GM11168 (cell line): ENCODE data around the gene SNX21.
"Not testable (repeated sequence)": the region's sequence is repeated elsewhere in the genome, so short reads cannot be mapped to it uniquely, and the experiment has no call there.

Source experiments
- in situ Hi-C: fragments of 300-500 bp; cut with MboI; formaldehyde crosslinking; loops from one replicate; pipeline ENCODE4 v1.12.0; 2022; ENCODE audit warnings: low sequenced_read_pairs; ENCODE audit not compliant: unreplicated experiment

The SNX21 gene

DNA sequence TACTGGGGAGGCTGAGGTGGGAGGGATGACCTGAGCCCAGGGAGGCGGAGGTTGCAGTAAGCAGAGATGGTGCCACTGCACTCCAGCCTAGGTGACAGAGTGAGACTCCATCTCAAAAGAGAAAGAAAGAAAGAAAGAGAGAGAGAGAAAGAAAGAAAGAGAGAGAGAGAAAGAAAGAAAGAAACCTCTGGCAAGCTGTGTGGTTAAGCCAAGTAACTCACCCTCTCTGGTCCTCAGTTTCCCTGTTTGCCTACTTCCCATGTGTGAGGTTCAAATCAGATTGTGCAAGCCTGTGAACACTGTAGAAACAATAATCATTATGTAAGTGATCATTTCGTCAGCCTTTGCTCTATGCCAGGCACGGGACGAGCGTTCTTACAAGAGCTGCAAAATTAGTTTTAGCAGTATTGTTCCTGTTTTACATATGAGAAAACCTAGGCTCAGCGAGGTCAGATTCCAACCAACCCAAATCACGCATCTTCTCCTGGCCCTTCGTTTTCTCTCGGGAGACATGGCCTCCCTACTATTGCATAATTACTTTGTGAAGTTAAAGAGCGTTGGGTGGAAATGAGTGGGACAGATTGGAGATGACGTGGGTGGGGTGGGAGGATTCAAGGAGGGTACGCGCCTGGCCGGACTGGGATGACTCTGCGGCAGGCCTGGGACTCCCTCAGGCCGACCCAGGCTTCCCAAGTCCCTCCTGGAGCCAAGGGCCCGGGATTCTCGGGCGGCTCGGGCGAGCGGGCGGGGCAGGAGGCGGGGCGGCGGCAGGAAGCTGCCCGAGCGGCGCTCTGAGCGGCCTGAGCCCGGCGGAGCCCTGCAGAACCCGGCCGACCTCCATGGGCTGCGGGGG, at the start of gene SNX21:
TSS of gene SNX21 (plus strand) at position 770 of the 853 bp plus-strand sequence. CDS start 121 bp downstream, outside the sequence.
- in situ Hi-C loops = no loop called here

GRCh38 chr20:45788351-45788750, 45.2 kb upstream of the SNX21 start:
- in situ Hi-C loops = no loop called here

DNA sequence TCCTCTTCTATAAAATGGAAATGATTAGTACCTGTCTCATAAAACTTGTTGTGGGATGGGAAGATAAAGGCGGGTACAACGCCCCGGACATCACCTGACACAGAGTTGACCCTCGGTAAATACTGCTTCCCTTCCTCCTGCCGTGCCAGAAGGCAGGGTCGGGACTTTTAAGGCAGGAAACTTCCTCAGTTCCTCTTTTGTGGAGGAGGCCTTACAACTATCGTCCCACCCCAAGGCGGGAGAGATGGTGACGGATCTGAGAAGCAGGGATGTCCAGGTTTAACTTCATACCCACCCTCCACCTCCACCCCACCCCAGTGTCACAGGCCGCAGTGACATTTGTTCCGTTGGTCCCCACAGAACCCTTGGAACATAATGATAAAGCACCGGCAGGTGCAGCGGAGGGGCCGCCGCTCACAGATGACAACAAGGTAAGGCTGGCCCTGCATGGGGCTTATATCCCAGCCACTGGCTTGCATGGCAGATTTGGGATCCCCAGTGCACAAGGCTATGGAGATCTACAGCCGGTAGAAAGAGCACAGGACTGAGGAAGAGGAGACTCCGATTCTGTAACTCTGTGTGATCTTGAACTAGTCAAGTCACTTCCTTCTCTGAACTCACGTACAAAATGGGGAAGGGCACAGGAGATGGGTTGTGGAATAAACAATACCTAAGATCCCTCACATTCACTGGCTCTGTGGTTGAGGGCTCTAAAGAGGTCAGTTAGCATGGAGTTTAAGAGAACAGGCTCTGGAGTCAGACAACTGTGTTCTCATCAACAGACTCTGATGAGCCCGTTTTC, 41.1 kb upstream of the SNX21 start:
- in situ Hi-C loops = no loop called here

GRCh38 chr20:45796337-45797065, 37.1 kb upstream of the SNX21 start:
- in situ Hi-C loops = no loop called here

DNA sequence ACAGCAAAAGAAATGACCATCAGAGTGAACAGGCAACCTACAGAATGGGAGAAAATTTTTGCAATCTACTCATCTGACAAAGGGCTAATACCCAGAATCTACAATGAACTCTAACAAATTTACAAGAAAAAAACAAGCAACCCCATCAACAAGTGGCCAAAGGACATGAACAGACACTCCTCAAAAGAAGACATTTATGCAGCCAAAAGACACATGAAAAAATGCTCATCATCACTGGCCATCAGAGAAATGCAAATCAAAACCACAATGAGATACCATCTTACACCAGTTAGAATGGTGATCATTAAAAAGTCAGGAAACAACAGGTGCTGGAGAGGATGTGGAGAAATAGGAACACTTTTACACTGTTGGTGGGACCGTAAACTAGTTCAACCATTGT, 36.1 kb upstream of the SNX21 start:
- in situ Hi-C loops = not testable (repeated sequence)

- in situ Hi-C loops = not testable (repeated sequence)
Observed at GRCh38 chr20:45797955-45798354, 35.6 kb upstream of the SNX21 start.

DNA sequence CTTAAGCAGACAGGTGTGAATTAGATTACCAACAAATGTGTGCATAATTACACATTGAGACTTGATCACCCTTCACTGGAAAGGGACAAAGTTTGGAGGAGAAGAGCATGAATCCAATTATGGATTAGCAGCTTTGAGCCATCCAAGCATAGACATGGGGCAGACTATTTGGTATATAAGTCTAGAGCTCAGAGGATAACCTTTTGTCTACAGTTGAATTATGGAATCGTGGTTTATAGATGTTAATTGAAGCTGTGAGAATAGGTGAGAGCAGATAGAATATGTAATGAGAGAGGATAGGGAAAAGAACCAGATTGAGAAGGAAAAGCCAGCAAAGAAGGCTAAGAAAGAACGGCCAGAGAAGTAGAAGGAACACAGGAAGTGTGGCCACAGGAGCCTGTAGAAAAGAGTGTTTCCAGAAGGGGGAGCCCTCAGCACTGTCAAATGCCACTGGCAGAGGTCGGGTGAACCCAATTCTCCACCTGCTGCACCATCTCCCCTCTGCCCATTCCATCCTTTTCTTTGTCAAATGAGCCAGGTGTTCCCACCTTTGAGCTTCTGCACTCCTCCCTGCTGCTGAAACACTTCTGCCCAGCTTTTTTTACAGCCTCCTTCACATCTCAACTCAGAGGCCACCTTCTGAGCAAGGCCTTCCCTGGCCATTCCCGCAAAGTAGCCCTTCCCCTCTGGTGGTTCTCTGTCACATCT, 34.5 kb upstream of the SNX21 start:
- in situ Hi-C loops = no loop called here

GRCh38 chr20:45801851-45802250, 31.7 kb upstream of the SNX21 start:
- in situ Hi-C loops = no loop called here

DNA sequence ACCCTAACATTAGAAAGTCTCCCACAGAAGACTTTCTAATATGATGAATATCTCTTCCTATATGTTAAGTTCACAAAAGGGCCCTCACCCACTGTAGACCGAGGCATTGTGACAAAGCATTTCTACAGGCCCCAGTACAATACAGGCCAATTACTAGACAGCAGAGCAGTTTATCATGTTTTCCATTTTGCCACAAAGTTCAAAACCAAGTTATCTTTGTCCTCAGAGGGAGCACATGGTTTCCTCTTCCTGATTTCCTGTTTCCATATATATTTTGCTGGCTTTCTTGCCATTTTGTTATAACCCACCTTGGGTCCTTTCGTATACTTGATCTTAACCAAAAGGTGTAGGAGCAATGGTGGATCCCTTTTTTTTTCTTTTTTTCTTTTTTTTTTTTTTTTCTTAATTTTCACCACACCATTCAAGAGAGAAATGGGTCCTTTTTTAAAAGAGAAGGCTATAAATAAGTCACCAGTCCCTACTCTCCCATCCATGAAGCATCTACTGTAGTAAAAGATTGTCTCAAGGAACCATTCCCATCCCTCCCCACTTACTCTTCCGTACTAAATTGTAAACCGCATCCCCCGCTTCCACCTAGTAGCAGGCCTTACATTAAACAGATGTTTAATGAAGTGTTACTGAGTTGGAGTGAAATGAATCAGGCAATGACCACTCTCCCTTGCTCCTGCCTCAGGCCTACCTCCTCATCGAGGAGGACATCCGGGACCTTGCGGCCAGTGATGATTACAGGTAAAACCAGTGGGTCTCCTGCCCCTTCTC, 23.2 kb upstream of the SNX21 start:
- in situ Hi-C loops = no loop called here

- in situ Hi-C loops = no loop called here
Observed at GRCh38 chr20:45812157-45813005, 21.2 kb upstream of the SNX21 start, which contains the start of gene UBE2C. UBE2C (plus strand) TSS chr20:45812644; CDS start chr20:45812696, 52 bp downstream.

GRCh38 chr20:45813006-45813340, 20.6 kb upstream of the SNX21 start:
- in situ Hi-C loops = no loop called here

GRCh38 chr20:45813489-45813888, 20.1 kb upstream of the SNX21 start:
- in situ Hi-C loops = no loop called here

GRCh38 chr20:45814314-45814713, 19.3 kb upstream of the SNX21 start:
- in situ Hi-C loops = no loop called here

DNA sequence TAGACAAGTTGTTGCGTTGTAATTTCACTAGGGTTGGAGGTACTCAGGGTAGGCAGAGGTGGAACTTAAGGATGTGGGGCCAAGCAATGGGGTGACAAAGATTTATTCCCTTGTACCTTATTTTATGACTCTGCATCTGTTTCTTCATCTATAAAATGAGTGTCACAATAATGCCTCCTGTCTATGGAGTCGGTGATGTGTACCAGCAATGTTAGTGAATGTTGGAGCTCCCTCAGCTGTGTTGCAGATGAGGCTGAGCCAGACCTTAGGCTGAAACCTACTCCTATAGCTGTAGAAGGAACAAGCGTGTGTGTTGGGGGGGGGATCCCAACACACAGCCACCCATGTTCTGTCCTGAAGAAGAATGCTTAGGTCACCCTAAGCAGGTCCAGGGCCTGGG, 16.6 kb upstream of the SNX21 start:
- in situ Hi-C loops = no loop called here

- in situ Hi-C loops = no loop called here
Observed at GRCh38 chr20:45817376-45818194, 16.0 kb upstream of the SNX21 start.

GRCh38 chr20:45818239-45818638, 15.4 kb upstream of the SNX21 start:
- in situ Hi-C loops = no loop called here

DNA sequence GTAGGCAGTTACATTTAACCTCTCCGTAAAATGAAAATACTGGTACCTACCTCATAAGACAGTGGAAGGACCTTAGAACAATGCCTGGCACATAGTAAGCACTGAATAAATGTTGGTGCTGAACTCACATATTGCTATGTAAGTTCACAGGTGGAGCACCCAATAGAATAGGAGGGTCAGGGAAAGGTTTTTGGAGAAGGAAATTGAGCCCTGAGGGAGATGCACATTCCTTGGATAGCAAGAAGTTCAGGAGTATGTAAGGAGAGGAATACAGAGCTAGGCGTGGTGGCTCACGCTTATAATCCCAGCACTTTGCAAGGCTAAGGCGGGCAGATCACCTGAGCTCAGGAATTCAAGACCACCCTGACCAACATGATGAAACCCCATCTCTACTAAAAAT, 14.1 kb upstream of the SNX21 start:
- in situ Hi-C loops = no loop called here

DNA sequence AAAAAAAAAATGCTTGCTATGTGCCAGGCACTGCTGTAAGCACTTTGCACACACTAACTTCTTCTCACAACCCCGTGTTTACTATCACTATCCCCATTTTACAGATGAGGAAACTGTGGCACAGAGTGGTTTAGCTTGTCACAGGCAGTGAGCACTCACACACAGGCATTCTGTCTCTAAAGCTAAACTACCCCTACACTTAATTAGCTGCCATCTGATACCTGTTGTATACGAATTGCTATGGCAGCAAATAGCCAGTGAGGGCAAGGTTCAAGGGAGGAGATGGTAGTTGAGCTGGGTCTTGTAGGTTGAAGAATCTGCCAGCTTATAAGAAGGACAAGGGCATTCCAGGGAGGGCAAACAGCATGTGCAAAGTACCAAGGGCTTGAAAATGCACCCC, 11.7 kb upstream of the SNX21 start:
- in situ Hi-C loops = no loop called here
